Measurements from ENCODE around the gene FAM90A26.
A peak's percentile ranks its signal among the peaks of the same experiment; 100 is the strongest.
"Not testable (repeated sequence)": the region's sequence is repeated elsewhere in the genome, so short reads cannot be mapped to it uniquely, and the experiment has no call there.

Gene FAM90A26

GRCh38 chr4:9169791-9170459, at the start of gene FAM90A26:
TSS of gene FAM90A26 (plus strand) at chr4:9170409. CDS start at chr4:9173173, 2,764 bp downstream.
- not testable (repeated sequence) for DNase-seq

- DNase-seq = not testable (repeated sequence)
These were observed 47.5 kb upstream of the FAM90A26 start for GRCh38 chr4:9122711-9123110.

GRCh38 chr4:9123572-9124007, 46.6 kb upstream of the FAM90A26 start:
- DNase-seq = peak in 1 of 2 donors; percentile 68

- DNase-seq = not testable (repeated sequence)
These were observed 44.5 kb upstream of the FAM90A26 start for GRCh38 chr4:9125601-9126161.

GRCh38 chr4:9131420-9131819, 38.8 kb upstream of the FAM90A26 start:
- not testable (repeated sequence) for DNase-seq

- not testable (repeated sequence) for DNase-seq
These were observed 37.4 kb upstream of the FAM90A26 start for GRCh38 chr4:9132849-9133248.

- not testable (repeated sequence) for DNase-seq
These were observed 36.2 kb upstream of the FAM90A26 start for GRCh38 chr4:9134011-9134410.

- peak in 1 of 2 donors; percentile 45 for DNase-seq
These were observed 35.7 kb upstream of the FAM90A26 start for GRCh38 chr4:9134556-9134955.

GRCh38 chr4:9141050-9141449, 29.2 kb upstream of the FAM90A26 start:
- not testable (repeated sequence) for DNase-seq

GRCh38 chr4:9142786-9143185, 27.4 kb upstream of the FAM90A26 start:
- DNase-seq = not testable (repeated sequence)

- DNase-seq = no peak
These were observed 26.7 kb upstream of the FAM90A26 start for GRCh38 chr4:9143421-9144080.

- no peak for DNase-seq
These were observed 23.2 kb upstream of the FAM90A26 start for GRCh38 chr4:9146967-9147366.

GRCh38 chr4:9147368-9147767, 22.8 kb upstream of the FAM90A26 start:
- not testable (repeated sequence) for DNase-seq

- not testable (repeated sequence) for DNase-seq
These were observed 21.4 kb upstream of the FAM90A26 start for GRCh38 chr4:9148611-9149409.

GRCh38 chr4:9151809-9152179, 18.4 kb upstream of the FAM90A26 start:
- DNase-seq = not testable (repeated sequence)

GRCh38 chr4:9152180-9153007, 17.8 kb upstream of the FAM90A26 start:
- DNase-seq = peak; percentile 93 to 95

- peak; percentile 93 to 98 for DNase-seq
These were observed 17.1 kb upstream of the FAM90A26 start for GRCh38 chr4:9153008-9153570.

- DNase-seq = not testable (repeated sequence)
These were observed 16.5 kb upstream of the FAM90A26 start for GRCh38 chr4:9153571-9154157.

GRCh38 chr4:9155101-9155886, 14.9 kb upstream of the FAM90A26 start:
- DNase-seq = not testable (repeated sequence)

GRCh38 chr4:9158392-9158791, 11.8 kb upstream of the FAM90A26 start:
- DNase-seq = not testable (repeated sequence)
